ENCODE results near the gene ETFA.

Gene ETFA

GRCh38 chr15:76260246-76260938 lies 50.9 kb downstream of the ETFA start:
- H3K4me3 ChIP-seq (ENCODE audit: low read depth, low read length): no peak overlapping the region
- no peak for TF ChIP-seq CTCF (IDR thresholded peaks at IDR 0.05; ENCODE audit: low read depth, low read length)

DNA sequence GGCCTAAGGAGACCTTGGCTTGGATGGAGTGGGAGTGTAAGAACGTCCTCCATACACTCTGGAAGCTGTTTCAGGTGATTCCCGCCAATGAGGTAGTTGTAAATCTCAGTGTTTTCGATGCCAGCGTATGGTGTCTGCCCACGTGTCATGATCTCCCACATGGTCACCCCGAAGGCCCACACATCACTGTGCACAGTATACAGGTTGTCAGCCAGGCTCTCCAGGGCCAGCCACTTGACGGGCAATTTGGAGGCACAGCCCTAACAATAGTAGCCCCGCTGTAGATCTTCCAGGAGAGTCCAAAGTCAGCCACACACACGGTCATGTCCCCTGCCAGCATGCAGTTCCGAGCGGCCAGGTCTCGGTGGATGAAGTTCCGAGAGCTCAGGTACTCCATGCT lies 51.9 kb downstream of the ETFA start:
- no peak overlapping the region for H3K4me3 ChIP-seq (ENCODE audit: low read depth, low read length)
- TF ChIP-seq CTCF (IDR thresholded peaks at IDR 0.05; ENCODE audit: low read depth, low read length): no peak

DNA sequence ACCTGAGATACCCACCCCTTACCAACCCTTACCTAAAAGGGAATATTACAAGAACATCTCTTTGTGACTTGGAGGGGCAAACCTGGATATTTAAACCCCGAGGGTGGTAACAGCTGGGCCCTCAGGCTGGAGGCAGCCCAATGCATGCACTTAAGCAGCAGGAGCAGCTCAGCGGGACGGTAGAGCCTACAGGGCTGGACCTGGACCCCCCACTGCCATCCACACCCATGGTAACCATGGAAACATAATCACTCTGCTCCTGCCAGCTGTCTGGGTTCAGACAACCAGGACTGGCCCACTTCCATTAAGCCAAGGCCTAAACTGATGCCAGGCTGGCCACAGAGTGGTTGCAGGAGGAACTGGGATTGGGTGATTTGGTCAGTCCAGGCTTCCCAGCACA lies 52.8 kb downstream of the ETFA start:
- no peak overlapping the region for H3K4me3 ChIP-seq (ENCODE audit: low read depth, low read length)
- TF ChIP-seq CTCF (IDR thresholded peaks at IDR 0.05; ENCODE audit: low read depth, low read length): no peak

GRCh38 chr15:76253691-76254473 lies 57.4 kb downstream of the ETFA start:
- no peak overlapping the region for H3K4me3 ChIP-seq (ENCODE audit: low read depth, low read length)
- TF ChIP-seq CTCF (IDR thresholded peaks at IDR 0.05; ENCODE audit: low read depth, low read length): no peak

GRCh38 chr15:76252249-76252648 lies 59.0 kb downstream of the ETFA start:
- no peak for TF ChIP-seq CTCF (IDR thresholded peaks at IDR 0.05; ENCODE audit: low read depth, low read length)
- H3K4me3 ChIP-seq (ENCODE audit: low read depth, low read length): no peak overlapping the region

GRCh38 chr15:76251717-76252116 lies 59.6 kb downstream of the ETFA start:
- TF ChIP-seq CTCF (IDR thresholded peaks at IDR 0.05; ENCODE audit: low read depth, low read length): no peak
- no peak overlapping the region for H3K4me3 ChIP-seq (ENCODE audit: low read depth, low read length)

GRCh38 chr15:76245072-76245610 lies 66.1 kb downstream of the ETFA start:
- no peak overlapping the region for H3K4me3 ChIP-seq (ENCODE audit: low read depth, low read length)
- TF ChIP-seq CTCF (IDR thresholded peaks at IDR 0.05; ENCODE audit: low read depth, low read length): no peak

Measured in WI38 (cell line).